DOHH2 (cell line): Measurements from ENCODE around the gene HNF4A.
A peak's percentile ranks its signal among the peaks of the same experiment; 100 is the strongest.
"Not testable (repeated sequence)": the region's sequence is repeated elsewhere in the genome, so short reads cannot be mapped to it uniquely, and the experiment has no call there.

Source experiments
- H3F3A ChIP-seq: fragments of 200-600 bp; sonication (generic), shearing (Covaris generic); 2 replicates; pipeline ENCODE4 v1.6.0; 2016; ENCODE audit warnings: antibody characterized with exemption, mild to moderate bottlenecking; ENCODE audit not compliant: control insufficient read depth, insufficient read depth
- H3K27ac ChIP-seq: fragments of 200-600 bp; sonication (generic); 2 replicates; pipeline ENCODE4 v1.5.1; 2014; ENCODE audit warnings: low read depth, mild to moderate bottlenecking, low read length, moderate library complexity
- H3K27me3 ChIP-seq: fragments of 200-600 bp; sonication (generic); 2 replicates; pipeline ENCODE4 v1.6.1; 2014; ENCODE audit warnings: mild to moderate bottlenecking, low read length, mixed read lengths; ENCODE audit not compliant: control insufficient read depth
- H3K36me3 ChIP-seq: fragments of 200-600 bp; sonication (generic); 2 replicates; pipeline ENCODE4 v1.6.1; 2014; ENCODE audit warnings: mild to moderate bottlenecking, low read length, moderate library complexity, mixed read lengths; ENCODE audit not compliant: control insufficient read depth
- H3K4me1 ChIP-seq: fragments of 200-600 bp; sonication (generic); 2 replicates; pipeline ENCODE4 v1.6.1; 2014; ENCODE audit warnings: mild to moderate bottlenecking, low read length, mixed read lengths; ENCODE audit not compliant: control insufficient read depth
- H3K4me2 ChIP-seq: fragments of 200-600 bp; sonication (generic); 2 replicates; pipeline ENCODE4 v1.6.0; 2014; ENCODE audit warnings: mild to moderate bottlenecking, low read length, moderate library complexity
- H3K4me3 ChIP-seq: fragments of 200-600 bp; sonication (generic); 2 replicates; pipeline ENCODE4 v1.5.1; 2014; ENCODE audit warnings: mild to moderate bottlenecking, low read length, mixed read lengths
- H3K79me2 ChIP-seq: fragments of 200-600 bp; sonication (generic); 2 replicates; pipeline ENCODE4 v1.6.1; 2014; ENCODE audit warnings: mild to moderate bottlenecking, low read length, mixed read lengths; ENCODE audit not compliant: control insufficient read depth
- H3K9me2 ChIP-seq: fragments of 200-600 bp; sonication (generic); replicated peaks from 2 replicates; pipeline ENCODE4 v1.6.1; 2014; ENCODE audit warnings: mild to moderate bottlenecking, low read length, mixed read lengths; ENCODE audit not compliant: control insufficient read depth
- H3K9me3 ChIP-seq: fragments of 200-600 bp; sonication (generic); 2 replicates; pipeline ENCODE4 v1.6.1; 2014; ENCODE audit warnings: antibody characterized with exemption, low read length, mixed read lengths; ENCODE audit not compliant: control insufficient read depth, insufficient read depth
- H4K20me1 ChIP-seq: fragments of 200-600 bp; sonication (generic); 2 replicates; pipeline ENCODE4 v1.6.0; 2014; ENCODE audit warnings: low read depth, mild to moderate bottlenecking, antibody characterized with exemption, low read length, moderate library complexity; ENCODE audit not compliant: control insufficient read depth, insufficient read depth
- EZH2phosphoT487 ChIP-seq: fragments of 200-600 bp; sonication (generic); IDR thresholded peaks from 2 replicates; pipeline ENCODE4 v1.6.1; 2017; ENCODE audit warnings: borderline replicate concordance, mild to moderate bottlenecking, antibody characterized with exemption, low read length, moderate library complexity, mixed read lengths
- TF ChIP-seq, protein P1 (sequence below): fragments of 200-600 bp; sonication (generic); IDR thresholded peaks from one replicate; pipeline ENCODE4 v1.5.1; 2014; ENCODE audit warnings: antibody characterized with exemption, mild to moderate bottlenecking, low read depth, low read length; ENCODE audit not compliant: poor library complexity, severe bottlenecking

The HNF4A gene

DNA sequence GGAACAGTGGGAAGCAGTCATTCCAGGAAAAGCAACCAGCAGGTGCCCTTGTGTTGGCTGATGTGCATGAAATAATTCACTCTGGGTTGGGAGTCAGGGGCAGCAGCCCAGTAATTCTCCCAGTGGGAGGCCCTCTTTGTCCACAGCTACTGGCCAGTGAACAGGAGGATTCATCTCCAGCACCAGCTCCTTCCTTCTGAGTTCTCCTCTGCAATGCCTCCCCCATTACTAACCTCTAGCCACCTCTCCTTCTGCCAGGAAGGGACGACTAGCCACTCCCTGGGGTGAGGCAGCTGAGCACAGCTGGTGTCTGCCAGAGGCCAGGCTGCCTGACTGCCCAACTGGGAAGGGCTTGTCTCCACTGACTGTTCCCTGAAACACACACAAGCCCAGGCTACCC is 31.2 kb upstream of the HNF4A start:
- no peak overlapping the region for H3K27ac ChIP-seq
- peaks cover 15% of the 10 kb centered on the region for H3K4me1 ChIP-seq
- no peaks in the 10 kb centered on the region for H4K20me1 ChIP-seq
- no peaks in the 10 kb centered on the region for H3F3A ChIP-seq
- TF ChIP-seq, protein P1, sequence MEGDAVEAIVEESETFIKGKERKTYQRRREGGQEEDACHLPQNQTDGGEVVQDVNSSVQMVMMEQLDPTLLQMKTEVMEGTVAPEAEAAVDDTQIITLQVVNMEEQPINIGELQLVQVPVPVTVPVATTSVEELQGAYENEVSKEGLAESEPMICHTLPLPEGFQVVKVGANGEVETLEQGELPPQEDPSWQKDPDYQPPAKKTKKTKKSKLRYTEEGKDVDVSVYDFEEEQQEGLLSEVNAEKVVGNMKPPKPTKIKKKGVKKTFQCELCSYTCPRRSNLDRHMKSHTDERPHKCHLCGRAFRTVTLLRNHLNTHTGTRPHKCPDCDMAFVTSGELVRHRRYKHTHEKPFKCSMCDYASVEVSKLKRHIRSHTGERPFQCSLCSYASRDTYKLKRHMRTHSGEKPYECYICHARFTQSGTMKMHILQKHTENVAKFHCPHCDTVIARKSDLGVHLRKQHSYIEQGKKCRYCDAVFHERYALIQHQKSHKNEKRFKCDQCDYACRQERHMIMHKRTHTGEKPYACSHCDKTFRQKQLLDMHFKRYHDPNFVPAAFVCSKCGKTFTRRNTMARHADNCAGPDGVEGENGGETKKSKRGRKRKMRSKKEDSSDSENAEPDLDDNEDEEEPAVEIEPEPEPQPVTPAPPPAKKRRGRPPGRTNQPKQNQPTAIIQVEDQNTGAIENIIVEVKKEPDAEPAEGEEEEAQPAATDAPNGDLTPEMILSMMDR = no peak
- no peak for TF ChIP-seq EZH2phosphoT487
- no peaks in the 10 kb centered on the region for H3K9me2 ChIP-seq
- no peak overlapping the region for H3K4me2 ChIP-seq
- peaks cover 7% of the 10 kb centered on the region for H3K27me3 ChIP-seq
- no peaks in the 10 kb centered on the region for H3K9me3 ChIP-seq
- no peaks in the 10 kb centered on the region for H3K36me3 ChIP-seq
- no peak overlapping the region for H3K4me3 ChIP-seq
- H3K79me2 ChIP-seq = no peaks in the 10 kb centered on the region

DNA sequence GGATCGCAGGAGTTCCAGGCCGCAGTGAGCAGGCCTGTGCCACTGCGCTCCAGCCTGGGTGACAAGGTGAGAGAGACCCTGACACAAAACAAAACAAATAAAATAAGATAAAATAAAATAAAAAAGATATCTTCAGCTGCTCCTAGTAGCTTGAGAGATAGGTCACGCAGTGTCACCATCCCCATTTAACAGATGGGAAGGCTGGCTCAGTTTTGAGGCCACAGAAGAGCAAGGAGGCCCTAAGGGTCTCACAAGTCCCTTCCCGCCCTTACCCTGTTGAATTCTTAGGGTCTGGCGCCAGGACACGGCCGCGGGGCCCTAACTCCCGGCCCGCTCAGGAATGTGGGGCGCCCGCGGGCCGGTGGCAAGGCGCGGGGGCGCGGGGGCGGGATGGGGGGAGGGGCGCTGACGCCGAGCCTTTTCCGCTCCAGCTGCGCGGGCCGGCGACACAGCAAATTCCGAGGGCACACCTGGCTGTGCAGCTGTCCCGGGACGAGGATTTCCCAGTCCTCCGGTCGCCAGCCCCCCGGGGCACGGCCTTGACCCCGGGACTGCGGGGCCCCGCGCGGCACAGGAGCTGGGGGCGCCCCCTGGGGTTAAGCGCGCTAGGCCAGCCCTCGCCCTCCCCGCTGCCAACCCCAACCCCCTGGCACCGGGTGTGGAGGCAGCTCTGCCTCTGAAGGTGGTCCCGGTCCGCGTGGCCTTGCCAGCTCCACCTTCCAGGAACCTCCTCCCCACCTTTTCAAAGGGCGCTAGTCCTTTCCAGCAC is 28.9 kb upstream of the HNF4A start:
- H3F3A ChIP-seq = no peaks in the 10 kb centered on the region
- no peak overlapping the region for H3K27ac ChIP-seq
- no peaks in the 10 kb centered on the region for H4K20me1 ChIP-seq
- H3K36me3 ChIP-seq = no peaks in the 10 kb centered on the region
- peaks cover 4% of the 10 kb centered on the region; the same call in 1 of the 2 replicates for H3K27me3 ChIP-seq
- H3K4me3 ChIP-seq = peak overlapping the region; percentile 4; the same call in 1 of the 2 replicates
- H3K4me1 ChIP-seq = peaks cover 5% of the 10 kb centered on the region; the same call in 1 of the 2 replicates
- H3K9me2 ChIP-seq = no peaks in the 10 kb centered on the region
- TF ChIP-seq, protein P1 = peak; percentile 18
- TF ChIP-seq EZH2phosphoT487 = no peak
- H3K9me3 ChIP-seq = no peaks in the 10 kb centered on the region
- H3K79me2 ChIP-seq = no peaks in the 10 kb centered on the region
- H3K4me2 ChIP-seq = peak overlapping the region; percentile 42

DNA sequence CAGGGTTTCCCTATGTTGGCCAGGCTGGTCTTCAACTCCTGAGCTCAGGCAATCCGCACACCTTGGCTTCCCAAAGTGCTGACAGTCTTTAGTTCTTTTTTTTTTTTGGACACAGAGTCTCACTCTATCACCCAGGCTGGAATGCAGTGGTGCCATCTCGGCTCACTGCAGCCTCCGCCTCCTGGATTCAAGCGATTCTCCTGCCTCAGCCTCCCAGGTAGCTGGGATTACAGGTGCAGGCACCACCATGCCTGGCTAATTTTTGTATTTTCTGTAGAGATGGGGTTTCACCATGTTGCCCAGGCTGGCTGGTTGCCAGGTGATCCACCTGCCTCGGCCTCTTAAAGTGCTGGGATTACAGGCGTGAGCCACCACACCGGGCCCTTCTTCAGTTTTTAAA is 27.8 kb upstream of the HNF4A start:
- H3K79me2 ChIP-seq, H3K4me1 ChIP-seq, H3K36me3 ChIP-seq, H3K4me3 ChIP-seq, H3K4me2 ChIP-seq, H3F3A ChIP-seq, H3K27me3 ChIP-seq, H4K20me1 ChIP-seq, H3K9me3 ChIP-seq, H3K27ac ChIP-seq, H3K9me2 ChIP-seq: not testable (repeated sequence)

DNA sequence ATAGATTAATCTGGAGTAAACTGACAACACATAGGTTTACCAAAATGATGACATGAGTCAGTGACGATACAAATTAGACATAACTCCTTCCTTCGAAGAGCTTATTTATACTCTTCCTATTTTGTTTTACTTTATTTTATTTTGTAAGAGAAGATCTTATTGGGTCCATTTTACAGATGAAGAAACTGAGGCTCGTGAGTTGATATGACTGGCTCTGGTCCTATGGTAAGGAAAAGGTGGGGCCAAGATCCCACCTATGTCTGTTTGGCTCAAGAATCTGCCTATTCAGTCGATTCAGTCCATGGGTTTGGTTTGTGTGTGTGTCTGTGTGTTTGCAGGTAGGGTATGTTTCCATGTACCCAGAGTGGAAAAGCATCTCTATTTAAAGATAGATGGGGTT is 27.1 kb upstream of the HNF4A start:
- Histone ChIP-seq H3K9me3 (no peaks in the 10 kb centered on the region), H3K4me1 (peaks cover 5% of the 10 kb centered on the region; the same call in 1 of the 2 replicates), H3K4me2 (no peak overlapping the region), H3K9me2 (no peaks in the 10 kb centered on the region), H3K27me3 (peaks cover 4% of the 10 kb centered on the region; the same call in 1 of the 2 replicates), H3K27ac (no peak overlapping the region), H3K79me2 (no peaks in the 10 kb centered on the region), H3F3A (no peaks in the 10 kb centered on the region), H4K20me1 (no peaks in the 10 kb centered on the region), H3K36me3 (no peaks in the 10 kb centered on the region), H3K4me3 (no peak overlapping the region)
- TF ChIP-seq, protein P1 = no peak
- no peak for TF ChIP-seq EZH2phosphoT487
